HG02885 (cell line): ENCODE measurements around the gene RBL1.
"Not testable (repeated sequence)": the region's sequence is repeated elsewhere in the genome, so short reads cannot be mapped to it uniquely, and the experiment has no call there.

Source experiments
- ATAC-seq: cut with Tn5 transposase; IDR thresholded peaks from one replicate; pipeline ENCODE4 v1.9.1; 2021; ENCODE audit warnings: mild to moderate bottlenecking; ENCODE audit not compliant: unreplicated experiment, poor library complexity

Gene RBL1

DNA sequence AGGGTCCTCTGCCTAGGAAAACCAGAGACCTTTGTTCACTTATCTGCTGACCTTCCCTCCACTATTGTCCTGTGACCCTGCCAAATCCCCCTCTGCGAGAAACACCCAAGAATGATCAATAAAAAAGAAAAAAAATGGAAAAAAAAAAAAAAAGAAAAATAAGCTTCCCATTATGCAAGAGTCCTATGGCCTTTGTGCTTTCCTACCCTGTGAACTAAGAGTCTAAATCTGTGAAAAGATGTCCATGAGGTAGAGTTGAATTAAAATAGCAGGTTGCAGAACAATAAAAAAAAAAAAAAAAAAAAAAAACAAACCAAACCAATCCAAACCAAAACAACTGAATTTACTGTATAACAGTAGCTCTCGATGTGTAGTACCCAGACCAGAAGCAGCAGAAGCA, 94.2 kb downstream of the RBL1 start:
- ATAC-seq: not testable (repeated sequence)

GRCh38 chr20:37000171-37000570, 95.6 kb downstream of the RBL1 start:
- not testable (repeated sequence) for ATAC-seq

- ATAC-seq: no peak
Measured at GRCh38 chr20:36998652-36999051, 97.1 kb downstream of the RBL1 start.

DNA sequence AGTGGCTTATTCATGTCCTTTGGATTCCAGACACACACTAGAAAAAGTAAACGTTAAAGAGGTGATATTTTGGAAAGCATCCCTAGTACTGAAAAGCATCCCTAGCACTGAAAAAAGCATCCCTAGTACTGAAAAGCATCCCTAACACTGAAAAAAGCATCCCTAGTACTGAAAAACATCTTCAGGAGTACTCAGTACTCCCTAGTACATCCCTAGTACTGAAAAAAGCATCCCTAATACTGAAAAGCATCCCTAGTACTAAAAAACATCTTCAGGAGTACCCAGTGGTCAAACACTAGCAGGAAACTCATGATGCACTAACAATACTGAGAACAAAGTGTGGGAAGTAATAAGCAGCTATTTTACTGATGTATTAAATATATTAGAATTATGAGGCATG, 98.7 kb downstream of the RBL1 start:
- ATAC-seq: no peak

- not testable (repeated sequence) for ATAC-seq
Measured at GRCh38 chr20:36994221-36994620, 101.6 kb downstream of the RBL1 start.

DNA sequence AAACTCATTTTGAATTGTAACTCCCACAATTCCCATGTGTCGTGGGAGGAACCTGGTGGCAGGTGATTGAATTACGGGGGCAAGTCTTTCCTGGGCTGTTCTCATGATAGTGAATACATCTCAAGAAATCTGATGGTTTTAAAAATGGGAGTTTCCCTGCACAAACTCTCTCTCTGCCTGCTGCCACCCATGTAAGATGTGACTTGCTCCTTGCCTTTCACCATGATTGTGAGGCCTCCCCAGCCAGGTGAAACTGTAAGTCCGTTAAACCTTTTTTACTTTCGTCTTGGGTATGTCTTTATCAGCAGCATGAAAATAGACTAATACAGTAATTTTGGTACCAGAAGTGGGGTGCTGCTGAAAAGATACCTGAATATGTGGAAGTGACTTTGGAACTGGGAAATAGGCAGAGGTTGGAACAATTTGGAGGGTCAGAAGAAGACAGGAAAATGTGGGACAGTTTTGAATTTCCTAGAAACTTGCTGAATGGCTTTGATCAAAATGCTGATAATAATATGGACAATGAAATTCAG, 102.9 kb downstream of the RBL1 start:
- ATAC-seq: no peak

- ATAC-seq: no peak
Measured at GRCh38 chr20:36991703-36992102, 104.1 kb downstream of the RBL1 start.

DNA sequence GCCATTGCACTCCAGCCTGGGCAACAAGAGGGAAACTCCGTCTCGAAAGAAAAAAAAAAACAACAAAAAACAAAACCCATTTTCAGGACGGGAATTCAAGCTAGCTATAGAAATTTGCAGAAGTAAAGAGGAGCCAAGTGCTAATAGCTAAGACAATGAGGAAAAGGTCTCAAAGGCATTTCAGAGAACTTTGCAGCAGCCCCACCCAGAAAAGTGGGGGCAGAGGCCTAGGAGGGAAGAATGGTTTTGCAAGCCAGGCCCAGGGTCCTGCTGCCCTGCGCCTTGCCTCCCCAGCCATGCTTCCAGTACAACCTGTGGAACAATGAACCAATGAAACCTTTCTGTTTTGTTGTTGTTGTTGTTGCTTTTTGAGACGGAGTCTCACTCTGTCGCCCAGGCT, 106.0 kb downstream of the RBL1 start:
- no peak for ATAC-seq

DNA sequence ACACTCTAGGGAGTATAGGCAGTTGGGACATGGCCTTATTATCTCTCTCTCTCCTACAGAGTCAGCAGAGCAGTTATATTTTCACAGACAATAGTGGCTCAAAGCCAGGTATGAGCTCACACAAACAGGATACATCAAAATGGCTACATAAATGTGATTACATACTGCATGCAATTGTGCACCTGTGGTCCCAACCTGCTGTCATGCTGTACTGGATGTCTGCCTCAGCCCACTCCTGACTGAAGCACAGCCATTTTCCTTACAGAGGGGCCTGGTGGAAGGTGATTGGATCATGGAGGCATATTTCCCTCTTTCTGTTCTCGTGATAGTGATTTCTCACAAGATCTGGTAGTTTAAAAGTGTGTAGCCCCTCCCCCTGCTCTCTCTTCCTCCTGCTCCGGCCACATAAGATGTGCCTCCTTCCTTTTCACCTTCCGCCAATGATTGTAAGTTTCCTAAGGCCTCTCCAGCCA, 107.3 kb downstream of the RBL1 start:
- no peak for ATAC-seq

DNA sequence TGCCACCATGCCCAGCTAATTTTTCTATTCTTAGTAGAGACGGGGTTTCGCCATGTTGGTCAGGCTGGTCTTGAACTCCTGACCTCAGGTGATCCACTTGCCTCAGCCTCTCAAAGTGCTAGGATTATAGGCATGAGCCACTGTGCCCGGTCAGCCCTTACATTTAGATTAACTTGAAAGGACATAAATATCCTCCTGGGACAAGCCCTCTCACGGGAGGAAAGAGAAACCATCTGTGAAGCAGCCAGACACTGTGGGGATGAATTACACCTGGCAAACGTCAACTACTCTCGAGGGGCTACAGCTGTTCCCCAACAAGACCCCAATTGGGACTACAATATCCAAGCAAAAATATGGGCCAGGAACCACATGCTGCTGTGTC, 111.5 kb downstream of the RBL1 start:
- no peak for ATAC-seq

GRCh38 chr20:36975099-36975818, 120.5 kb downstream of the RBL1 start:
- ATAC-seq: no peak

- ATAC-seq: no peak
Measured at GRCh38 chr20:36974660-36975059, 121.1 kb downstream of the RBL1 start.

- ATAC-seq: no peak
Measured at GRCh38 chr20:36971103-36971502, 124.7 kb downstream of the RBL1 start.

DNA sequence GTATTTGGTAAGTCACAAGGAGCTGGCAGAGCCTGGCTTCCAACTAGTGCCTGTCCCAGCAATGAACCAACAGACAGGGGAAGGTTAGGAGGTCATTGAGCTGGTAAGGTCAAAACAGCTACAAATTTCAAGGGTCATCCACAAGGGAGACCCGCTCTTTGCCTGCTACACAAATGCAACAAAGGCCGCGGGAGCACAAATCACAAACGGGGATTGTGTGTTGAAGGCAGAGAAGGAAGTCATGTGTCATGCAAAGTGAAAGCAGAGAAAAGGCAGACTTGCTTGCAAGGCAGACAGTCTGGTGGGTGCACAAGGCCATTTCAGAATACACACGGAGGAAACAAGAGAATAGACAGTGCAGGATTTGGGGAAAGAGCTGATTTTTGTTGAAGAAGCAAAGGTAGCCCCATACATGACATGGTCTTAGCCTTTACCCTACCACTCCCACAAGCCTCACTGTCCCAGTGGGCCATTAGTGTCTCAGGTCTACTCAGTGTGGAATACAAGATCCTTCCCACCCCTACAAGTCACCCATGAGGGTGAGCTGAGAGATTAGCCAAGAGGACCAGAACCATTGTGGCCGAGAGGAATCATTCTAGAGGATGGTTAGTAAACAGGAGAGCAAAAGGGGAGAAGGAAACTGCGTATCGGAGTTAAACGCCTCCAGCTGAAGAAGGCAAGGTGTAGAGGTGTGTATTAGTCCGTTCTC, 126.2 kb downstream of the RBL1 start:
- ATAC-seq: no peak

- no peak for ATAC-seq
Measured at GRCh38 chr20:36969051-36969450, 126.7 kb downstream of the RBL1 start.

GRCh38 chr20:36967636-36968035, 128.2 kb downstream of the RBL1 start:
- no peak for ATAC-seq

GRCh38 chr20:36966965-36967364, 128.8 kb downstream of the RBL1 start:
- not testable (repeated sequence) for ATAC-seq

- not testable (repeated sequence) for ATAC-seq
Measured at GRCh38 chr20:36962354-36962941, 133.3 kb downstream of the RBL1 start.

DNA sequence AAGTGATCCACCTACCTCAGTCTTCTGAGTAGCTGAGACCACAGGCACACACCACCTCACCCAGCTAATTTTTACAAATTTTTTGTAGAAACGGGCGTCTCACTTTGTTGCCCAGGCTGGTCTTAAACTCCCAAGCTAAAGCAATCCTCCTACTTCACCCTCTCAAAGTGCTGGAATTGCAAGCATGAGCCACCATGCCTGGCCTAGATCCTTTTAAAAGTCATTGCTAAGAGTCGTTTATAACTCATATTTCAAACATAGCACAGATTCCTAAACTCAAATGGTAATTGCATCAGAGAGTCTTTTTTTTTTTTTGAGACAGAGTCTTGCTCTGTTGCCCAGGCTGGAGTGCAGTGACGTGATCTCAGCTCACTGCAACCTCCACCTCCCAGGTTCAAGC, 136.6 kb downstream of the RBL1 start:
- ATAC-seq: no peak

DNA sequence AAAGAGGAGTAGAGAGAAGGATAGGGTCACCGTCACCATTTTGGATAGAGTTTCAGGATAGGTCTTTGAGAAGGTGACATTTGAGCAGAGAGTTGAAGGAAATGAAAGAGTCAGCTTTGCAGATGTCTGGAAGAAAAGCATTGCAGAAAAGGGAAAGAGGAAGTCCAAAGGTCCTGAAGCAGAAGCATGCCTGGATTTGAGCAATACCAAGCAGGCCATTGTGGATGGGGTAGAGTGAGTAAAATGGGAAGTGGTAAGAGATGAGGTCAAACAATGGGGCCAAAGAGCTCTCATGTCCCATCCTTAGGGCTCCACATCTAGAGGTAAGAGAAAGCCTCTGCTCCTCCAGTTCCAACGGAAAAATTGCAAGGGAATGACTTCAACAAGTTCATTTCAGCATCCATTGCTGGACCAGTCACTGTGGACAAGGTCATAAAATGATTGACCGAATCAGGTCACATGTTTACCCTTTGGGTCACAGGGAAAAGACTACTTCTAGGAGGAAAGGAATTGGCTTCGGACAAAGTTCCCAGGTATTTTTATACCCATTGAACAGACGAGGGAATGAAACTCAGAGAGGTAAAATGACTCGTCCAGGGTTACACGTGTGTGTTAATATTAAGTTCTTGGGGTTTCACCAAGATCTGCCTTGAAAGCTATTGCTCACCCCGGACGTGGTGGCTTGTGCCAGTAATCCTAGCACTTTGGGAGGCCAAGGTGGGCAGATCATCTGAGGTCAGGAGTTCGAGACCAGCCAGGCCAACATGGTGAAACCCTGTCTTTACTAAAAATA, 137.7 kb downstream of the RBL1 start:
- no peak for ATAC-seq
